WERI-Rb-1 (cell line): Measurements from ENCODE around the gene ARHGAP26.

Experiments used
- DNase-seq: peaks from one replicate; pipeline ENCODE4 v3.0.0-alpha.2; 2020
- H3K27ac ChIP-seq: fragments of 250-450 bp; sonication (Bioruptor Pico); 2 replicates; pipeline ENCODE4 v1.5.1; 2020; ENCODE audit warnings: mild to moderate bottlenecking, moderate library complexity
- H3K27me3 ChIP-seq: fragments of 250-450 bp; sonication (Bioruptor Pico); 2 replicates; pipeline ENCODE4 v1.5.1; 2021; ENCODE audit warnings: mild to moderate bottlenecking, low read depth, moderate library complexity; ENCODE audit not compliant: insufficient read depth, severe bottlenecking
- H3K36me3 ChIP-seq: fragments of 250-450 bp; sonication (Bioruptor Pico); 2 replicates; pipeline ENCODE4 v1.5.1; 2020; ENCODE audit warnings: mild to moderate bottlenecking, moderate library complexity
- H3K4me3 ChIP-seq: 2 replicates; pipeline ENCODE4 v1.5.1; 2011; ENCODE audit warnings: low read depth, mild to moderate bottlenecking, control low read depth, low read length
- H3K9me3 ChIP-seq: fragments of 250-450 bp; sonication (Bioruptor Pico); 2 replicates; pipeline ENCODE4 v1.5.1; 2021; ENCODE audit warnings: mild to moderate bottlenecking, moderate library complexity; ENCODE audit not compliant: severe bottlenecking
- CTCF ChIP-seq: IDR thresholded peaks from 2 replicates; pipeline ENCODE4 v1.5.1; 2011; ENCODE audit warnings: low read depth, mild to moderate bottlenecking, control low read depth, inconsistent platforms, low read length

Gene ARHGAP26

GRCh38 chr5:143071927-143072326 lies 301.8 kb downstream of the ARHGAP26 start:
- Histone ChIP-seq H3K9me3 (no peaks in the 10 kb centered on the region), H3K4me3 (no peak overlapping the region), H3K27ac (no peak overlapping the region), H3K27me3 (no peaks in the 10 kb centered on the region), H3K36me3 (no peaks in the 10 kb centered on the region)
- TF ChIP-seq CTCF: no peak
- no peak for DNase-seq

DNA sequence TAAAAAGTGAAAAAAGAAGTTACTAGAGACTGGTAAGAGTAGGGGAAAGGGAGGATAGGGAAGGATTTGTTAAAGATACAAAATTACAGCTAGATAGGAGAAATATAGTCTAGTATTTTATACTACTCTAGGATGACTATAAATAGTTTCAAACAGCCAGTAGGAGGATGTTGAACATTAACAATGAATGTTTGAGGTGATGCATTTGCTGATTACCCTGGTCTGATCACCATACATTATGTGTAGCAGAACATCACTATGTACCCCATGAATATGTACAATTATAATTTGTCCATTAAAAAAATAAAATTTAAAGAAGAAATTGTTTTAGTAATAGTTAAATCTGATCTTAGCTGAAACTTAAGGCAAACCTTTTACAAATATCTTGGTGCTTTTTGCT lies 302.6 kb downstream of the ARHGAP26 start:
- no peak for DNase-seq
- H3K27ac ChIP-seq: no peak overlapping the region
- H3K4me3 ChIP-seq: no peak overlapping the region
- no peaks in the 10 kb centered on the region for H3K36me3 ChIP-seq
- H3K27me3 ChIP-seq: no peaks in the 10 kb centered on the region
- no peaks in the 10 kb centered on the region for H3K9me3 ChIP-seq
- TF ChIP-seq CTCF: no peak

DNA sequence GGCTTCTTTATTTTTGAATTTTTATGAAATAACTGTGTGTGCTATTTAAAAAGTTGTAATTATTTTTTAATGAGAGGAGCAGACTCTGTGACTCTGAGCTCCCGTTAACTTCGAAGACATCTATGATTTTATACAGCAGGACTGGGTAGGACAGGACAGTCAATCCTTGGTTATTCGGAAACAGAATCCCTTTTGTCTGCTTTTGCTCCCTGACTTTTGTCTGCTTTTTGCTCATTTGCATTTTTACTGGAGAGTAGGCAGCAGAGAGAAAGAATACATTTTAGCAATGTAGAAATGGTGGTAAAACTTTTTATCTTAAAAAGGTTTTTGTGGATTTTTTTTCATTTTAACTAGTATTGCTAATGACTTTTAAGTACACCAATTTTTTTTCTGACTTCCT lies 303.6 kb downstream of the ARHGAP26 start:
- no peak for DNase-seq
- Histone ChIP-seq H3K4me3 (no peak overlapping the region), H3K36me3 (no peaks in the 10 kb centered on the region), H3K9me3 (no peaks in the 10 kb centered on the region), H3K27ac (no peak overlapping the region), H3K27me3 (no peaks in the 10 kb centered on the region)
- TF ChIP-seq CTCF: no peak

- H3K36me3 ChIP-seq: no peaks in the 10 kb centered on the region
- H3K27ac ChIP-seq: no peak overlapping the region
- H3K9me3 ChIP-seq: no peaks in the 10 kb centered on the region
- no peak for TF ChIP-seq CTCF
- no peaks in the 10 kb centered on the region for H3K27me3 ChIP-seq
- H3K4me3 ChIP-seq: no peak overlapping the region
- DNase-seq: no peak
Measured at GRCh38 chr5:143074414-143074996, 304.3 kb downstream of the ARHGAP26 start.

DNA sequence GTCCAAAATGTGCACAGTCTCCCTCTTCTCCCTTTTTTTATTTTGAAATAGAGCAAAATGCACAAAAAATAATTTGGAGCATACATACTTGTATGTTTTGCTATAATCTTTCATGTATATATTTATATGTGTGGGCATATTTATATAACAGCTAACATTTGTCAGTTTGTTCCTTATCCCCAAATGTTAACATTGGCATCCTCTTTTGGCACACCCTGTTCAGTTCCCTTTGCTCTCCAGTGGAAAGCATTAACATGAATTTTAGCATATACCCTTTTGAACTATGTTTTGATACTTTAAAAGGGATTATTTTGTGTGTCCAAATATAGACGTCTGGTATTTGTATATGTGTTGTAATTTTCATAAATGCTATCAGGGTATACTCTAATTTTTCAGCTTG lies 306.2 kb downstream of the ARHGAP26 start:
- TF ChIP-seq CTCF: no peak
- no peak for DNase-seq

GRCh38 chr5:143077453-143078103 lies 307.4 kb downstream of the ARHGAP26 start:
- H3K9me3 ChIP-seq: no peaks in the 10 kb centered on the region
- DNase-seq: no peak
- H3K36me3 ChIP-seq: no peaks in the 10 kb centered on the region
- TF ChIP-seq CTCF: no peak
- H3K27ac ChIP-seq: no peak overlapping the region
- no peaks in the 10 kb centered on the region for H3K27me3 ChIP-seq
- no peak overlapping the region for H3K4me3 ChIP-seq

More for the DNA sequence above, 306.2 kb downstream of the ARHGAP26 start:
- H3K27me3 ChIP-seq: no peaks in the 10 kb centered on the region
- H3K9me3 ChIP-seq: no peaks in the 10 kb centered on the region
- H3K4me3 ChIP-seq: no peak overlapping the region
- no peaks in the 10 kb centered on the region for H3K36me3 ChIP-seq
- H3K27ac ChIP-seq: no peak overlapping the region
